ENCODE measurements around the gene MYO15B.

The MYO15B gene

GRCh38 chr17:75601057-75601987 lies 13.7 kb downstream of the MYO15B start:
- Mint-ChIP-seq H3K36me3 (ENCODE audit: low read depth) (no peaks in the 10 kb centered on the region), H3K27me3 (no peaks in the 10 kb centered on the region), H3K9me3 (no peaks in the 10 kb centered on the region), H3K27ac (no peak overlapping the region), H3K4me3 (no peak overlapping the region), H3K4me1 (ENCODE audit: low read depth) (no peaks in the 10 kb centered on the region)

GRCh38 chr17:75602644-75603043 lies 15.0 kb downstream of the MYO15B start:
- Mint-ChIP-seq H3K27ac (no peak overlapping the region), H3K4me3 (no peak overlapping the region), H3K36me3 (ENCODE audit: low read depth) (no peaks in the 10 kb centered on the region), H3K9me3 (no peaks in the 10 kb centered on the region), H3K27me3 (no peaks in the 10 kb centered on the region), H3K4me1 (ENCODE audit: low read depth) (no peaks in the 10 kb centered on the region)

- Mint-ChIP-seq H3K9me3 (no peaks in the 10 kb centered on the region), H3K4me1 (ENCODE audit: low read depth) (no peaks in the 10 kb centered on the region), H3K27me3 (no peaks in the 10 kb centered on the region), H3K36me3 (ENCODE audit: low read depth) (no peaks in the 10 kb centered on the region), H3K27ac (no peak overlapping the region), H3K4me3 (no peak overlapping the region)
These were observed 15.5 kb downstream of the MYO15B start for GRCh38 chr17:75603123-75603522.

GRCh38 chr17:75604034-75604695 lies 16.6 kb downstream of the MYO15B start:
- no peaks in the 10 kb centered on the region for H3K36me3 Mint-ChIP-seq (ENCODE audit: low read depth)
- H3K27ac Mint-ChIP-seq, result no peak overlapping the region
- H3K9me3 Mint-ChIP-seq, result no peaks in the 10 kb centered on the region
- H3K4me3 Mint-ChIP-seq, result no peak overlapping the region
- H3K27me3 Mint-ChIP-seq, result no peaks in the 10 kb centered on the region
- H3K4me1 Mint-ChIP-seq (ENCODE audit: low read depth), result no peaks in the 10 kb centered on the region

- H3K27ac Mint-ChIP-seq, result no peak overlapping the region
- no peaks in the 10 kb centered on the region for H3K4me1 Mint-ChIP-seq (ENCODE audit: low read depth)
- H3K4me3 Mint-ChIP-seq, result no peak overlapping the region
- H3K9me3 Mint-ChIP-seq, result no peaks in the 10 kb centered on the region
- H3K36me3 Mint-ChIP-seq (ENCODE audit: low read depth), result no peaks in the 10 kb centered on the region
- H3K27me3 Mint-ChIP-seq, result no peaks in the 10 kb centered on the region
These were observed 18.2 kb downstream of the MYO15B start for GRCh38 chr17:75605790-75606189.

GRCh38 chr17:75607086-75607485 lies 19.5 kb downstream of the MYO15B start:
- H3K27me3 Mint-ChIP-seq, result no peaks in the 10 kb centered on the region
- no peaks in the 10 kb centered on the region for H3K4me1 Mint-ChIP-seq (ENCODE audit: low read depth)
- H3K9me3 Mint-ChIP-seq, result no peaks in the 10 kb centered on the region
- H3K36me3 Mint-ChIP-seq (ENCODE audit: low read depth), result no peaks in the 10 kb centered on the region
- H3K4me3 Mint-ChIP-seq, result no peak overlapping the region
- H3K27ac Mint-ChIP-seq, result no peak overlapping the region

- H3K4me1 Mint-ChIP-seq (ENCODE audit: low read depth), result no peaks in the 10 kb centered on the region
- H3K9me3 Mint-ChIP-seq, result no peaks in the 10 kb centered on the region
- H3K4me3 Mint-ChIP-seq, result no peak overlapping the region
- H3K27me3 Mint-ChIP-seq, result no peaks in the 10 kb centered on the region
- no peak overlapping the region for H3K27ac Mint-ChIP-seq
- H3K36me3 Mint-ChIP-seq (ENCODE audit: low read depth), result no peaks in the 10 kb centered on the region
These were observed 22.7 kb downstream of the MYO15B start for GRCh38 chr17:75610103-75610984.

GRCh38 chr17:75611851-75612429 lies 24.3 kb downstream of the MYO15B start:
- no peaks in the 10 kb centered on the region for H3K27me3 Mint-ChIP-seq
- no peaks in the 10 kb centered on the region for H3K36me3 Mint-ChIP-seq (ENCODE audit: low read depth)
- H3K4me3 Mint-ChIP-seq, result no peak overlapping the region
- H3K9me3 Mint-ChIP-seq, result no peaks in the 10 kb centered on the region
- H3K27ac Mint-ChIP-seq, result no peak overlapping the region
- H3K4me1 Mint-ChIP-seq (ENCODE audit: low read depth), result no peaks in the 10 kb centered on the region

- Mint-ChIP-seq H3K4me1 (ENCODE audit: low read depth) (no peaks in the 10 kb centered on the region), H3K36me3 (ENCODE audit: low read depth) (no peaks in the 10 kb centered on the region), H3K27ac (no peak overlapping the region), H3K4me3 (no peak overlapping the region), H3K9me3 (no peaks in the 10 kb centered on the region), H3K27me3 (no peaks in the 10 kb centered on the region)
These were observed 25.5 kb downstream of the MYO15B start for GRCh38 chr17:75612906-75613626.

GRCh38 chr17:75614006-75614405 lies 26.4 kb downstream of the MYO15B start:
- Mint-ChIP-seq H3K4me3 (no peak overlapping the region), H3K9me3 (no peaks in the 10 kb centered on the region), H3K4me1 (ENCODE audit: low read depth) (no peaks in the 10 kb centered on the region), H3K27ac (no peak overlapping the region), H3K36me3 (ENCODE audit: low read depth) (no peaks in the 10 kb centered on the region), H3K27me3 (no peaks in the 10 kb centered on the region)

GRCh38 chr17:75614556-75615270 lies 27.1 kb downstream of the MYO15B start:
- Mint-ChIP-seq H3K36me3 (ENCODE audit: low read depth) (no peaks in the 10 kb centered on the region), H3K27me3 (no peaks in the 10 kb centered on the region), H3K27ac (no peak overlapping the region), H3K4me1 (ENCODE audit: low read depth) (no peaks in the 10 kb centered on the region), H3K4me3 (no peak overlapping the region), H3K9me3 (no peaks in the 10 kb centered on the region)

- Mint-ChIP-seq H3K4me1 (ENCODE audit: low read depth) (no peaks in the 10 kb centered on the region), H3K9me3 (no peaks in the 10 kb centered on the region), H3K4me3 (no peak overlapping the region), H3K27ac (no peak overlapping the region), H3K36me3 (ENCODE audit: low read depth) (no peaks in the 10 kb centered on the region), H3K27me3 (no peaks in the 10 kb centered on the region)
These were observed 27.7 kb downstream of the MYO15B start for GRCh38 chr17:75615301-75615700.

GRCh38 chr17:75616521-75617122 lies 29.0 kb downstream of the MYO15B start:
- H3K9me3 Mint-ChIP-seq, result no peaks in the 10 kb centered on the region

More at GRCh38 chr17:75616521-75617122, 29.0 kb downstream of the MYO15B start:
- no peaks in the 10 kb centered on the region for H3K36me3 Mint-ChIP-seq (ENCODE audit: low read depth)
- no peak overlapping the region for H3K4me3 Mint-ChIP-seq
- no peaks in the 10 kb centered on the region for H3K4me1 Mint-ChIP-seq (ENCODE audit: low read depth)
- no peaks in the 10 kb centered on the region for H3K27me3 Mint-ChIP-seq
- H3K27ac Mint-ChIP-seq, result no peak overlapping the region
